ENCODE measurements around the gene NPDC1.

DNA sequence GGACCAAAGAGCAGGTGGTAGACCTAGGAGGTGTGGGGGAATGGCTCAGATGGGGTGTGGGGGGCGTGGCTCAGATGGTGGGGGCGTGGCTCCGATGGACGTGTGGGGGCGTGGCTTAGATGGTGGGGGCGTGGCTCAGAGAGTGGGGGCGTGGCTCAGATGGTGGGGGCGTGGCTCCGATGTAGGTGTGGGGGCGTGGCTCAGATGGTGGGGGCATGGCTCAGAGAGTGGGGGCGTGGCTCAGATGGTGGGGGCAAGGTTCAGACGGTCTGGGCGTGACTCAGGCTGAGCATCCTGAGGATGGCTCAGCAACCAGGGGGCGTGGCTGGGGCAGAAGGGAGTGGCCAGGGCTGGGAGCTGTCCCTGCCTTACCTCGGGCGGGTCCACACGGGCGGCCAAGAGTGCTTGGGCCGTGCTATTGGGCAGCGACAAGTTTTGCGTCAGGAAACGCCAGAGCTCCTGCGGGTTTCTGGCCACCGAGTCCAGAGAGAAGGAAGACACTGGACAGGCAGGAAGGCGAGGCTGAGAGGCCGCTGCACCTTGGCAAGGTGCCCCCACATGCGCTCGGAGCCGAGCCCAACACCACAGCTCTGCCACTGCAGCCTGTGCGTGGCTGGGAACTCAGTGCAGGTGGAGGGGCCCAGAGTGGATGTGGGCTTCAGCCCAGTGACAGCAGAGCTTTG is 23.9 kb downstream of the NPDC1 start:
- TF ChIP-seq SIN3A (IDR thresholded peaks at IDR 0.05; ENCODE audit: borderline replicate concordance, insufficient read depth, low read length) (no peak), TAF1 (IDR thresholded peaks at IDR 0.05; ENCODE audit: borderline replicate concordance, insufficient read depth, low read length) (no peak), POLR2AphosphoS5 (IDR thresholded peaks at IDR 0.05; ENCODE audit: low read depth, low read length) (no peak)
